ENCODE measurements around the gene VASH2.

- TF ChIP-seq, protein P1, sequence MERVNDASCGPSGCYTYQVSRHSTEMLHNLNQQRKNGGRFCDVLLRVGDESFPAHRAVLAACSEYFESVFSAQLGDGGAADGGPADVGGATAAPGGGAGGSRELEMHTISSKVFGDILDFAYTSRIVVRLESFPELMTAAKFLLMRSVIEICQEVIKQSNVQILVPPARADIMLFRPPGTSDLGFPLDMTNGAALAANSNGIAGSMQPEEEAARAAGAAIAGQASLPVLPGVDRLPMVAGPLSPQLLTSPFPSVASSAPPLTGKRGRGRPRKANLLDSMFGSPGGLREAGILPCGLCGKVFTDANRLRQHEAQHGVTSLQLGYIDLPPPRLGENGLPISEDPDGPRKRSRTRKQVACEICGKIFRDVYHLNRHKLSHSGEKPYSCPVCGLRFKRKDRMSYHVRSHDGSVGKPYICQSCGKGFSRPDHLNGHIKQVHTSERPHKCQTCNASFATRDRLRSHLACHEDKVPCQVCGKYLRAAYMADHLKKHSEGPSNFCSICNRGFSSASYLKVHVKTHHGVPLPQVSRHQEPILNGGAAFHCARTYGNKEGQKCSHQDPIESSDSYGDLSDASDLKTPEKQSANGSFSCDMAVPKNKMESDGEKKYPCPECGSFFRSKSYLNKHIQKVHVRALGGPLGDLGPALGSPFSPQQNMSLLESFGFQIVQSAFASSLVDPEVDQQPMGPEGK (CRISPR knock-in tag; IDR thresholded peaks at IDR 0.05; ENCODE audit: borderline replicate concordance) = no peak
- no peak for TF ChIP-seq ARNTL (CRISPR knock-in tag; IDR thresholded peaks at IDR 0.05; ENCODE audit: borderline replicate concordance, low read depth)
- no peak for TF ChIP-seq OSR1 (CRISPR knock-in tag; IDR thresholded peaks at IDR 0.05)
- no peak for TF ChIP-seq ISL1 (CRISPR knock-in tag; IDR thresholded peaks at IDR 0.05)
- TF ChIP-seq, protein P2, sequence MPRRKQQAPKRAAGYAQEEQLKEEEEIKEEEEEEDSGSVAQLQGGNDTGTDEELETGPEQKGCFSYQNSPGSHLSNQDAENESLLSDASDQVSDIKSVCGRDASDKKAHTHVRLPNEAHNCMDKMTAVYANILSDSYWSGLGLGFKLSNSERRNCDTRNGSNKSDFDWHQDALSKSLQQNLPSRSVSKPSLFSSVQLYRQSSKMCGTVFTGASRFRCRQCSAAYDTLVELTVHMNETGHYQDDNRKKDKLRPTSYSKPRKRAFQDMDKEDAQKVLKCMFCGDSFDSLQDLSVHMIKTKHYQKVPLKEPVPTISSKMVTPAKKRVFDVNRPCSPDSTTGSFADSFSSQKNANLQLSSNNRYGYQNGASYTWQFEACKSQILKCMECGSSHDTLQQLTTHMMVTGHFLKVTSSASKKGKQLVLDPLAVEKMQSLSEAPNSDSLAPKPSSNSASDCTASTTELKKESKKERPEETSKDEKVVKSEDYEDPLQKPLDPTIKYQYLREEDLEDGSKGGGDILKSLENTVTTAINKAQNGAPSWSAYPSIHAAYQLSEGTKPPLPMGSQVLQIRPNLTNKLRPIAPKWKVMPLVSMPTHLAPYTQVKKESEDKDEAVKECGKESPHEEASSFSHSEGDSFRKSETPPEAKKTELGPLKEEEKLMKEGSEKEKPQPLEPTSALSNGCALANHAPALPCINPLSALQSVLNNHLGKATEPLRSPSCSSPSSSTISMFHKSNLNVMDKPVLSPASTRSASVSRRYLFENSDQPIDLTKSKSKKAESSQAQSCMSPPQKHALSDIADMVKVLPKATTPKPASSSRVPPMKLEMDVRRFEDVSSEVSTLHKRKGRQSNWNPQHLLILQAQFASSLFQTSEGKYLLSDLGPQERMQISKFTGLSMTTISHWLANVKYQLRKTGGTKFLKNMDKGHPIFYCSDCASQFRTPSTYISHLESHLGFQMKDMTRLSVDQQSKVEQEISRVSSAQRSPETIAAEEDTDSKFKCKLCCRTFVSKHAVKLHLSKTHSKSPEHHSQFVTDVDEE (CRISPR knock-in tag; IDR thresholded peaks at IDR 0.05) = no peak
- TF ChIP-seq ZNF8 (CRISPR knock-in tag; IDR thresholded peaks at IDR 0.05) = no peak
- TF ChIP-seq ZFP3 (CRISPR knock-in tag; IDR thresholded peaks at IDR 0.05) = no peak
- TF ChIP-seq BACH2 (CRISPR knock-in tag; IDR thresholded peaks at IDR 0.05; ENCODE audit: borderline replicate concordance) = no peak
- no peak for TF ChIP-seq ZC3H10 (CRISPR knock-in tag; IDR thresholded peaks at IDR 0.05)
- TF ChIP-seq RARB (CRISPR knock-in tag; IDR thresholded peaks at IDR 0.05) = no peak
- TF ChIP-seq POU6F1 (CRISPR knock-in tag; IDR thresholded peaks at IDR 0.05; ENCODE audit: borderline replicate concordance, low read depth) = no peak
- TF ChIP-seq TOX (CRISPR knock-in tag; IDR thresholded peaks at IDR 0.05; ENCODE audit: borderline replicate concordance) = no peak
Observed at GRCh38 chr1:212953321-212953720, 3.0 kb downstream of the VASH2 start.

Data from SK-N-SH treated with all-trans-retinoic acid at 6 μM for 48 hours (cell line).